HG02938 (cell line): ENCODE data around the gene CHRD.

ENCODE experiments used
- ATAC-seq: cut with Tn5 transposase; IDR thresholded peaks from one replicate; pipeline ENCODE4 v1.9.1; 2021; ENCODE audit warnings: mild to moderate bottlenecking, moderate library complexity; ENCODE audit not compliant: unreplicated experiment

CHRD gene

DNA sequence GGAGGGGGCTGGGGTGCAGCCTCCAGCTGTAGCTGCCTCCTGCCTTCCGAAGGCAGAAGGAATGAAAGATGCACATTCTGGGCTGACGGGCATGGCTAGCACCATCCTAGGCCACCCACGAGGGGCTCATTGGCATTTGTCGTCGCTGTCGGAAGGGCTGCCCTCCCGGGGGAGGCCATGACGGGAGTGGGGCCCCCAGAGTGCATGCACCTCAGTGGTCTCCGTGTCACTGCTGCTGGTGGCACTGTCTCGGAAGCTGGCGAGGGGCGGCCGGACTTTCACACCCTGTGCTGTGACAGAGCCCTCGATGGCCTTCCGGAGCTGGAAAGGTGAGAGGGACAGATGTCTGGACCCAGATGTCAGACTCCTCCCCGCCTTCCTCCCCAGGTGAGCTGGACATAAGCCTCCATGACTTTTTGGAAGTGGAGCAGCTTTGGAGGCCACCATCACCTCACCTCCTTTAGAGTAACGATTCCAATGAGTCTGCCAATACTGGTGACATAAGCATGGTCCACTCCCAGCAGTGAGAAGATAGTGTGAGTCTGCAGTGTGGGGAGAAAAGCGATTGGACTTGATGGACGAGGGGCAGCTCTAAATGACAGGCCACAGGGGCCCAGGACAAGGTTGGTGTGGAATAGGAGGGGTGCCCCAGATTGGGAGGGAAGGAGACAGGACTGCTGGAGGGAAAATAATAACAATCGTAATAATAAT, 33.2 kb upstream of the CHRD start:
- ATAC-seq = no peak

DNA sequence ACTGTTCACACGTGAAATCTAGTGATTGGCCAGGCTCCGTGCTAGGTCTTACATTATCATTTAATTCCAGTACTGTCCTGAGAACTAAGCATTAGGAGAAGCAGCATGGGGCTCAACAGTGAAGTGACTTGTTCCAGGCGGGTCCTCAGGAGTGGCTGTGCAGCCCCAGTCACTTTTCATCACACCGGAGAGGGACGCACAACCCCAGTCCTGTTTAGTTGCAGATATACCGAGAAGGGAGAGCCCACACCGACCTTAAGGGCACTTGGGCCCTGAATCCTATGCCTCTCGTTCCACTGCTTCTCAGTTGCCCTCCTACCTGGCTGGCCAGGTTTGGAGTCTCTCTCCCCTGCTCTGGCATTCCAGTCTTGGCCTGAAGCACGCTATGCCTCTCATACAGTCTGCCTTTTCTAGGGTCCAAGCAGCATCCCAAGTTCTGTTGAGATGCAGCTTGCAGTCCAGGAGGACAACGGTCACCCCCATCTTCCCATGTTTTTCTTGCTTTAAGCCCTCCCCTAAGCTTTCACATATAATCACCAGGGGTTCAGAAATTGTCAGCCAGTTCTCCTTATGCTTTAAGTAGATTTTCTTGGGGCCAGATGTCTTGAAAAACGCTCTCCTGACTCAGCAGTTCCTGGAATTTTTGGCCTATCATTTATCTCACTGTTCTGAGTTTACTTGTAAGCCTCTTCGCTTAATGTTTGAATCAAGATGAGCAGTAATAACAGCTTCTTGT, 32.4 kb upstream of the CHRD start:
- ATAC-seq = no peak

DNA sequence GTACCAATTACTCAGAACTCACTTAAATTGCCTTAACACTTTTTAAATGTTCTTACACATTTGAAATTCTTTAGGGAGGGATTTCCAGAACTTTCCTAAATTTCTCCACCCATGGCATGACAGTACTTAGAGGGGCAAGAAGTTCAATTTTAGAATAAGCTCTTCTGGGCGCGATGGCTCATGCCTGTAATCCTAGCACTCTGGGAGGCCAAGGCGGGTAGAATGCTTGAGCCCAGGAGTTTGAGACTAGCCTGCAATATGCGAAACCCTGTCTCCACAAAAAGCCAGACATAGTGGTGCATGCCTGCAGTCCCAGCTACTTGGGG, 31.8 kb upstream of the CHRD start:
- no peak for ATAC-seq

DNA sequence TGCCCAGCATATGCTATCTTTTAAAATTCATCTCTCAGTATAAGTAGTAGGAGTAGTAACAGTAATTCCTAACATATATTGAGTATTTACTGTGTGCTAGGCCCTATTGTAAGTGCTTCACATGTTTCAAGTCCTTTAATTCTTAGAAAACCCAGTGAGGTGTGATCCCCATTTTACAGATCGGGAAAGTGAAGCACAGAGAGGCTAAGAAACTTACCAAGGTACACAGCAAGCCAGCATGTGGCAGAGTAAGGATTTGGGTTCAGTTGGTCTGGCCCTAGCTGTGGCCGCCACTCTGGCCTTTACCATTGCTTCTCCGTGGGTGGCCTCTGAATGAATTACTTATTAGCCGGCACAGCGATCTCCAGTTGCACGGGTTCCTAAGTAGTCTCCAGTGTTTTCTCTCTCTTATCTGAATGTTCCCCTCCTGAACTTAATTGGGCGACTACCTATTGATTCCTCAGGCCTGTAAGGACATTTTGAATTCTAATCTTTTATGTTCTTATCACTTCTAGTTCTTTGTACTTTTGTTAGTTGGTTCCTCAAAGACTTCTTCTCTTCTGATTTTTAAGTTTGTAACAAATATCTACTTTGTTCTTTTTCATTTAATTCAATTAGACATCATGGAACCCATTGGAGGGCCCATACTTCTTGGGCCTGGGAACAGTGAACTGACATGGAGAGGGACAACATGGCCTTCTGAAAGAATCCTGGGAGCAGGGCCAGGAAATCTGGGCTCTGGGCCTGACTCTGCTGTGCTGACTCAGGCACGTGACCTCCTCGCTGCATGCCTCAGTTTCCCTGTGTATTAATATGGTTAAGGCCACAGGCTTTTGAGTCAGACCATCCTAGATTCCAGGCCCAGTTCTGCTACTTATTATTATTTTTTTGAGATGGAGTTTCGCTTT, 30.0 kb upstream of the CHRD start:
- no peak for ATAC-seq

DNA sequence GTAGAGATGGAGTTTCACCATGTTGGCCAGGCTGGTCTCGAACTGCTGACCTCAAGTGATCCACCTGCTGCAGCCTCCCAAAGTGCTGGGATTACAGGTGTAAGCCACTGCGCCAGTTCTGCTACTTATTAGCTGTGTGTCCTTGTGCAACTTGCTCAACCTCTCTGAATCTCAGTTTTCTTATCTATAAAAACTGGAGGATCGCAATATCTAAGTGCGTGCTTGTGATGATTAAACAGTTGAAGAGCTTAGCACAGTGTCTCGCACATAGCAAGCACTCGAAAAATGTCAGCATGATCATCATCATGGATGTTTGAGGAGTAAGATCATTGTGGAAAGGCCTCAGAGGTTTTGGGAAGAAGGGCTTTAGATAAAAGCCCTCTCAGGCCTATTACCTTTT, 29.2 kb upstream of the CHRD start:
- no peak for ATAC-seq

DNA sequence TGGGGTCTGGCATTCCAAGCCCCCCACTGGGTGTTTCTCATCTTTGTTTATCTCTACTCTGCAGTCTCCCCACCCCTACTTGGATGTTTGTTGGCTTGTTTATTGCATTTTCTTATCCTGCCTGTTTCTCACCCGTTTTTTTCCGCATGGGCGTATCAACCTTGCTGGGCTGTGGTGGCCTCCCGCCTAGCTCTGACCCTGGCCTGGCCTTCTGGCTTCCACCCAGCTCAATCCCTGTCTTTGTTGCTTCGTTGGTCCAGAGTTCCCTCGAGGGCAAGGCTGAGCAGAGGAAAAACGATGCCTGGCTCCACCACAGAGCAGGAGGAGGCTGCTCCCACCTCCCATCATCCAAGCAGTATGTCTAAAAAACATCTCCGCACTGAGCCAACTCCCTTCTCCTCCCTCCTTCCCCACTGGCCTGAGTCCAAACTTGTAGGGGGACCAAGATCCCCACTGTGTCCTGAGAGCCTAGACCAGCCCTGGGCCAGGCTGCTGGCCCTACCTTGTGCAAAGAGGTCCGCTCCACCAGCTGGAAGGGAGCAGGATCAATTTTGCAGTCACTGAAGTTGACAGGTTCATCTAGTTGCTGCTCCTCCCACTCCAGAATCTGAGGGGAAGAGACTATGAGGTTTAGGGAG, 28.2 kb upstream of the CHRD start:
- no peak for ATAC-seq

DNA sequence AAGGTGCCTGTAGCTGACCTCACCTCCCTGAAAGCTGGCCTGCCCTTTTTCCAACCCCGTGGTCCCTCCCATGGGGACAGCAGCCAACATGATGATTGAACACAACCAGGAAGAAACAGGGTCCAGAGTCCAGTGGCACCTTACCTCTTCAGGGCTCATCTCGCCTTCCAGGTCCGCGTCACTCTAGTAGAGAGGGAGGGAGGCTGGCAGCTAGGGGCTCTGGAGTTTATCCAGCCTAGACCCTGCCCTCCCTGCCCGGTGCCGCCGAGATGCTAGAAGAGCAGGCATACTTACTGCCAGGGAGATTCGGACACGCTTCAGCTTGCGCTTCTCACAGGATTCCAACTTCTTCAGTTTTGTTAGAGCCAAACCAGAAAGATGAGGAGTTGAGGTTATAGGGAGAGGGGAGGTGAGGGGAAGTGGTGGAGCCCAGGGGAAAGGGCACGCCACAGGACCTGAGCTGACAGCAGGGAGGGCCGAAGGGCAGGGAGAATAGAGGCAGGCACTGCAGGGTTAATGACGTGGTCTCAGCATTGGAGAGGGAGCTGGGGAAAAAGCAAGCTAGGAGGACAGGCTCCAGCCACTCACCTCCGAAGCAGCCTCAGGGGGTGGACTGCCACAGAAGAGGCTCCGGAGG, 27.6 kb upstream of the CHRD start:
- no peak for ATAC-seq

DNA sequence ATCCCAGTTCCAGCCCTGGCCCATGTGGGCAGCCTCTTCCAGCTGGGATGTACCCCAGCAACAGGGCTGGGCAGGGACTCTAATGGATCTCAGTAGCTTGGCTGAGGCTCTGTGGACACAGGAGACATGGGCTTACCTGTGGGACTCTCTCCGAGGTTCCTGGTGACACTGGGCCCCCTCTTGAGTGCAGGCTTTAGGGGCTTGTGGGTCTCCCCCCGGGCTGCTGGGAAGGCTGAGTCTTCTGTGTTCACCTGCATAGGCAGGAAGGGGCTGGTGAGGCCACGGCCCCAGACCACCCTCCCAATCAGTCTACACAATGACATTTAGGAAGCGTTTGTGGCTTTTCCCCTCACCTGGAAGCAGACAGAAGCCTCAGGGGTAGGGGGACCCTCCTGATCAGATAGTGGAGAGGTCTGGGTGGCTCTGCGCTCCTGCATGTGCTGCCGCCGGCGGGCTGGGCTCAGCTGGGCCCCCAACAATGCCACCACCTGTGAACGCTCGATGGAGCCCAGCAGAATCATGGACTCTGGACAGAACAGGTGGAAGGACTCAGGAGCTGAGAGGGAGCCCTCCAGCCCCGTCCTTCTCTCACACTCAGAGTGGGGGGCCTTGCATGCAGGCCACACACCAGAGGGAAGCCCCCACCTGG, 26.8 kb upstream of the CHRD start:
- ATAC-seq = no peak

DNA sequence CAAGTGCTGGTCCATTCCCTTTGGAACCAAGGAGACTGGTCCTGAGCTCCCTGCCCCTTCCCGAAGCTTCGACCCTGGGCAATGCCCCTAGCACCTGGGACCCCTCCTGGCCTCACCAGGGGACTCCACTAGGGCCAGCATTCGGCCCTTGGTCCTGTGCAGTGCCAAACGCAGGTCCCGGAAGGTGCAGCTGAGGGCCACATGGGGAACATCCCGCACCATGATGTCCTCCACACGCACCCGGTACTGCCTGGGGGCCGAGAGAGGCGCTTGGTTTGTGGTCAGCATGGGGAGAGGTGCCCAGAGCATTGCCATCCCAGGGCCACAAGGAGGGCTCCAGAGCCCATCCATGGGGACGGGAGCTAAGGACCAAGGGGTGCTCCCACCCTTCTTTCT, 26.3 kb upstream of the CHRD start:
- no peak for ATAC-seq

DNA sequence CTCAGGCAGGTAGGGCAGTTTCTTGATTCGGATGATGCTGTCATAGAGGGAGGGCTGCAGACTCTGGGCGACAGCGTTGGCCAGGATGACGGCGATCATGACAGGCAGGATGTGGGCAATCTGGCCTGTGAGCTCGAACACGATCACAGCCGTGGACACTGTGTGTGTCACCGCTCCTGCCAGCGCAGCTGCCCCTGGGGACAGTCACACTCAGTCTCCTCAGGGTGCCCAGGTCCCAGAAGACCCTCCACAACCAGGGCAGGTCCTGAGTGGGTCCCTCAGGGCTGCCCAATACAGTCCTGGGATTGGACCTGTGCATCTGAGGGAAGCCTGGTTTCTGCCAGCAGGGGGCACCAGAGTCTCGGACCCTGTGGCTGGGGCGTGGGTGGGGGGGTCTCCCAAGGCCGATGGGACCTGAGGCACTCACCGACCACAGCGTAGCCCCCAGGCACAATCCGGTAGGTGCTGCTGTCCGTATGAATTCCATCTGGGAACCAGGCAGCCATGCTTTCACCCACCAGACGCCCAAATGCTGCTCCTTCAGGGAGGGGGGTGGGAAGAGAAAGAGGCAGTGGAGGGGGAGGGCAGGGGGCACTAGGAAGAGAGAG, 25.6 kb upstream of the CHRD start:
- ATAC-seq = no peak

DNA sequence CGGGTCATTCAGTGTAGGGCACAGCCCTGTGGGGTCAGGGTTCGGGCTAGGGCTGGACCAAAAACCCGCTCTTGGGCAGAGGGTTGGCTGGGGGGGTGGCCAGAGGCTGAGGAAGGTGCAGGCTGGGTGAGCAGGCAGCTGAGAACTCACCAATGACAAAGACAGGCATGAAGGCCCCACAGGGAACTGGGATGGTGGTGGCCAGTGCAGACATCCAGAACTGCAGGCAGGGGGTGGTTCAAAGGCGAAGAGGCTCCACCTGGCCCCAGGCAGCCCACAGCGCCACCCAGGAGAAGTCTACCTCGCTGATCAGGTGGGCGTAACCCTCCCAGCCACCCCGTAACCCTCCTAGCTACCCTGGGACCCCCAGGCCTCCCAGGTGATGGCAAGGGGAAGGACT, 25.1 kb upstream of the CHRD start:
- ATAC-seq = no peak

DNA sequence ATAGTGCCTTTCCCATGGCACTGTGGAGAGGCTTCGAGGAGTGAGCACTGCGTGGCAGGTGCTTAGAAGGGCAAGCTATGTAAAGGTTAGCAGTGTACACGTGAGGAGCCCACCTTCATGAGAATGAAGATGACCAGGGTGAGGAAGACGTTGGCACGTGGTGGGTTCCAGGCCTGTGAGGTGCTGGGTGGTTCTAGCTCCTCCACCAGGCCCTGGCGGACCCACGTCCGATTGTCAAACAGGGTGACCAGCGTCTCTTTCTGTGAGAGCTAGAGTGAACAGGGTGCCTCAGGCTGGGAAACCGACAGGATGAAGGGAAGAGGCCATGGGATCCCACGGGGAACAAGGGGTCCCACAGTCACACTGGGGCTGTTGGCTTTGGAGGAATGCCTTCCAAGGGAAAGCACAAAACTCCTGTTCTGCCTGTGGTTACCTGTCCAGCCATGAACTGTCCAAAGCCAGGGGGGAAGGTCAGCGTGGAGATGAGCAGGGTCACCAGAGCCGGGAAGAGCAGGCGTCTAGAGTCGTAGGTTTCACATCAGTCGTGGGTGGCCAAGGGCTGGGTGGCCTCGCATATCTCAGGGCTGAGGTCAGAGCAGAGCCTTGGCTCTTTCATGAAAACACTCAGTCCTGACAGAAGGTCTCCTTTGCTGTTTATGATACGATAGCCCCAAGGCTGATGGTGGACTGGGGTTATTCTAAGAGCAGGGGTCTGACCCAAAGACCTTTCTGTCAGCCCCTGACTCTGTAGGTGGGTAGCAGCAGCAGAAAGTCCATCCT, 24.4 kb upstream of the CHRD start:
- no peak for ATAC-seq

DNA sequence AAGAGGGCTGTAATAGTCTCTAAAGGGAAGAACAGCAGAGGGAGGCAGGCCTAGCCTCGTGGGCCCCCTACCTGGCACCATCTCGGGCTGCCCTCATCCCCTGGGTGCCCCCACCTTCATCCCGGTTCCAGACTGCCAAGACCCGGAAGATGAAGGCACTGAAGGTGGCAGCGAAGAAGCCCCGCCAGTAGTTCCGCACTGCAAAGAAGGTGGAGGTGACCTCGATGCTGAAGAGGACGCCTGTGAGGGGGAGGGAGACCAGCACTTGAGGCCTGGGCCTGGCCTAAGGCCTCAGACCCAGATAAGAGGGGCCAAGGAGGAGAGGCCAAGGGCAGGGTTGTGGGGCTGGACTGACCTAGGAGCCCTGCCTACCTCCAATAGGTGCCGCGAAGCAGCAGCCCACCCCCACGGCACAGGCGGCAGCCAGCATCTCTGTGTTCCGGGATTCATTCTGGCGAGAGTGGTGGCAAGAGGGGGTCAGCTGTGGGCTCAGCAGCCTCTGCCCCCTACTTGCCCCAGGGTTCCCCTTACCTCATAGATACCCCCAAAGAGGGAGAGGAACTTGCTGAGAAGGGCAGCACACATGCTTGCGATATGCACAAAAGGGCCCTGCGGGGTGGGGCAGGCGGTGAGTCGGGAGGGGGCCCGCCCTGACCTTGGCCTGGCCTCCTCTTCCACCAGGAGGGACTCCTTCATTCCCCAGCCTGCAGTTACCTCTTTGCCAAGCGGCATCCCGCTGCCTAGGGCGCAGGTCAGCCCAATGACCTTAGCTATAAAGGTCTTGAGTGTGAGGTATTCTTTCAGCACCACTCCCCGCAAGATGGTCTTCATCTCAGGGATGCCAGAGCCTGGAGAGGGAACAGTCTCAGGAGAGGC, 22.4 kb upstream of the CHRD start:
- ATAC-seq = no peak

DNA sequence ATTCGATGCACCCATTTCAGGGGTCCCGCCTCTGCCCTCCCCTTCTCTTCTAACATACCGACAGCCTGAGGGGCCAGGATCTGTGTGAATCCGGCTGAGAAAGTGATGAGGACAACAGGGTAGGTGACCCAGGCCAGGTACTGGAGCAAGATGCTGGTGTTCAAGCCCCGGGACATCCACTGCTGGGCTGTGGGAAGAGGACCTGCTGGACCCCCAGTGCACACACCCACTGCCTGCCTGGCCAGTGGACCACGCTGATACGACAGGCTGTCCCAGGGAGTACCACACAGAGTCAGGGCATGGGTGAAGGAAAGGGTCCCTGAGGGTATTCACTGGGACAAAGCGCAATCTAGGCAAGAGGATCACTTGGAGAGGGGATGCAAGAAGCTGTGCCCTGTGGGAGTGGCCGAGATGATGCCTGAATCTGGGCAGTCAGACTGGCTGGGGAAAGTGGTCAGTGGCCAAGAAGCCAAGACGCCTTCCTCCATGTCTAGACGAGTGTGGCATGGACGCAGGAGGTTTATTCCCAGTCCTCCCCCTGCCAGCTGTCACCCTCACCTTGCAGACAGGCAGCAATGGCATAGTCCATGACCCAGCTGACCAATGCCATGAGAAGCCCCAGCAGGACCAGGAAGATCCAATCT, 21.6 kb upstream of the CHRD start:
- ATAC-seq = no peak

DNA sequence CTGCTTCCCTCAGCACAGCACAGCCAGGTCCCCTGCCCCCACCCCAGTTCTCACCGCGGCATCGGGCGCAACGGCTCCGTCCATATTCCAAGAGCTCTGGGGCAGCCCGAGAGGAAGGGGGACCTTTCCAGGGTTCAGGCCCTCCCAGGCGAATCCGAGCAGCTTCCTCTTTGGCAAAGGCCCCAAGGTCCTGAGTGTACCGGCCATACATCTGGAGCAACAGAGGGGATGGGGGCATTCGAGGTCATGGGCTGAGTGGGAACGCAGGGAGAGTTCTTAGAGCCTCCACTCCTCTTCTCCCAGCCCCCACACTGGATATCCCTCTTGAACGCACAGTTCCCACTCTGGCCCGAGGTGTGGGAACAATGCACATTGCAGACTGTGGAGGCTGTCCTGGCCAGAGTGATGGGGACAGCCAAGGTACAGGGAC, 20.9 kb upstream of the CHRD start:
- ATAC-seq = no peak

DNA sequence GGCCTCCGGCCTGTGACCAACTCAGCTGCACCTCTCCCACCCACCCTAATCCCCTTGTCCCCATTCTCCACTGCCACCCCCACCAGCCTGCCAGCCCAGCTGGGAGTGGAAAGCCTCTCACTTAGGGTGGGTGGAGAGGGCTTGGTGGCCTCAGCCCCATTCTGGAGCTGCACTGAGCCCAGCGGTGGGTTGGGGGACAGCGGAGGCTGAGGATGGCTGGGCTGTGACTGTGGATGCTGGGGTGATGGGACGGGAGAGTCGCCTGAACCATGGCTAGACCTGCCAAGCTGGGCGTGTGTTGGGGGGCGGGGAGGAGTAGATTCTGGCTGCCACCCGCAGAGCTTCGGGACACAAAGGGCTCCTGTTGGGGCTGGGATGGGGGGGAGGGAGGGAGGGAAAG, 20.2 kb upstream of the CHRD start:
- ATAC-seq = no peak

DNA sequence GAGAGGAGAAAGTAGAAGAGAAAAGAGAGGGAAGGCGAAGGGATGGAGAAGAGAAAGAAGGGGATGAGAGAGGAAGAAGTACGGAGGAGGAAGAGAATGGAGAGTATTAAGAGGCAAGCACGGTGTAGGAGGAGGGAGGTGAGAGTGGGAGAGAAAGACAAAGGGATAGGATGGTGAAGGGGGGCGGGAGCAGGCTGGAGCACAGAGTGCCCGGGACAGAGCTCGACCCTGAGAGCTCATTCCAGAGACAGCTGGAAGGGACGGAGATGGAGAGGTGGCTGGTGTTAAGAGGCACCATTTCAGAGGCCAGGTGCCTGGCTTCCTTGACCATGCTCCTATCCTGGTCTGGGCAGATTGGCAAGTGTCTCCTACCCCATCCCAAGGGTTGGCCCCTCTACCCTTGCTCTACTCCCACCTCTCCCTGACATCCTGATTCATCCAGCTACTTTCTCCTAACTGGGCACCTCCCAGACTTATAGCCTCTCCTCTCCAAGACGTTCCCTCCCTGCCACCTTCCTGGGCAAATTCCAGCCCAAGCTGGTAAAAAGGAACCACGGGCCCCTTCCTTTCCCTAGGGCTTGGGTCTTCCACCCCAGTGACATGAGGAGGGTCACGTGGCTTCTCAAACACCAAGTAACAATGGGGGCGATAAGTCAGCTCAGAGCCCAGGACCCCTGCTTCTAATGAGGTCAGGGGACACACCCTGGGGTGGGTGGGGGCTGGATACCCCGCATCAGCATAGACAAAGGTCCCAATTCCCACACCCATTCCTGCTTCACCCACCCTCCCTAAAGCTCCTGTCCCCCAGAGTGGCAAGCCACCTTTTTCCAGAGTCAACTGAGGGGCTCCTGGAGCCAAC, 19.6 kb upstream of the CHRD start:
- no peak for ATAC-seq
